ENCODE results near the gene HRH1. TPM values are rescaled to one million over a fixed set of nuclear protein-coding genes. Genes with fewer than 3 reads are reported as not detected.

Gene HRH1
- total RNA-seq, 1 experiment from 2014 or later = 4.6 TPM

GRCh38 chr3:11201251-11202019, 47.1 kb downstream of the HRH1 start:
- Histone ChIP-seq H3K9me3 (ENCODE audit: control insufficient read depth, insufficient read depth, low read depth, low read length) (no peaks in the 10 kb centered on the region), H3K4me1 (ENCODE audit: control insufficient read depth, insufficient read depth, low read length) (peaks cover 10% of the 10 kb centered on the region), H3K36me3 (ENCODE audit: control insufficient read depth, insufficient read depth, low read length) (no peaks in the 10 kb centered on the region), H3K27me3 (ENCODE audit: control insufficient read depth, insufficient read depth, low read length) (no peaks in the 10 kb centered on the region), H3K27ac (ENCODE audit: low read length) (no peak overlapping the region), H3K4me3 (ENCODE audit: low read depth in 2 of 2, low read length in 2 of 2) (no peak overlapping the region)
- BruUV-seq (replicated peaks) = no TSS peak
- ChIA-PET CTCF (no interaction called here), POLR2A (no interaction called here)
- in situ Hi-C loops (cut with HindIII; ENCODE audit: low pct_unique_long_range_greater_than_20kb, low sequenced_read_pairs) = no loop called here
- intact Hi-C loops (cut with micrococcal nuclease; ENCODE audit: unreplicated experiment) = no loop called here
- ATAC-seq = no peak
- TF ChIP-seq TCF7L2 (IDR thresholded peaks at IDR 0.05; ENCODE audit: low read depth, low read length) = no peak
- no peak for TF ChIP-seq SIN3A (IDR thresholded peaks at IDR 0.05; ENCODE audit: borderline replicate concordance, insufficient read depth, low read depth, low read length)
- no peak for TF ChIP-seq CTCF (IDR thresholded peaks at IDR 0.05)
- no peak for TF ChIP-seq POLR2AphosphoS5 (IDR thresholded peaks at IDR 0.05; ENCODE audit: low read depth, low read length)
- TF ChIP-seq REST (IDR thresholded peaks at IDR 0.05; ENCODE audit: insufficient read depth in 1 of 2, low read depth in 2 of 2, low read length in 1 of 2) = no peak
- DNase-seq (ENCODE audit: low read depth, low spot score) = no peak

- no peaks in the 10 kb centered on the region for H3K27me3 ChIP-seq (ENCODE audit: control insufficient read depth, insufficient read depth, low read length)
- ATAC-seq = no peak
- in situ Hi-C loops (cut with HindIII; ENCODE audit: low pct_unique_long_range_greater_than_20kb, low sequenced_read_pairs) (no loop called here), intact Hi-C loops (cut with micrococcal nuclease; ENCODE audit: unreplicated experiment) (no loop called here)
- H3K27ac ChIP-seq (ENCODE audit: low read length) = no peak overlapping the region
- ChIA-PET POLR2A (no interaction called here), CTCF (no interaction called here)
- no peaks in the 10 kb centered on the region for H3K9me3 ChIP-seq (ENCODE audit: control insufficient read depth, insufficient read depth, low read depth, low read length)
- DNase-seq (ENCODE audit: low read depth, low spot score) = no peak
- TF ChIP-seq CTCF (IDR thresholded peaks at IDR 0.05) = no peak
- no peak for TF ChIP-seq SIN3A (IDR thresholded peaks at IDR 0.05; ENCODE audit: borderline replicate concordance, insufficient read depth, low read depth, low read length)
- no peak for TF ChIP-seq REST (IDR thresholded peaks at IDR 0.05; ENCODE audit: insufficient read depth in 1 of 2, low read depth in 2 of 2, low read length in 1 of 2)
- no peak for TF ChIP-seq POLR2AphosphoS5 (IDR thresholded peaks at IDR 0.05; ENCODE audit: low read depth, low read length)
- no peak for TF ChIP-seq TCF7L2 (IDR thresholded peaks at IDR 0.05; ENCODE audit: low read depth, low read length)
- no peaks in the 10 kb centered on the region; the same call in 1 of the 2 replicates for H3K4me1 ChIP-seq (ENCODE audit: control insufficient read depth, insufficient read depth, low read length)
- H3K4me3 ChIP-seq (ENCODE audit: low read depth in 2 of 2, low read length in 2 of 2) = no peak overlapping the region
- no peaks in the 10 kb centered on the region for H3K36me3 ChIP-seq (ENCODE audit: control insufficient read depth, insufficient read depth, low read length)
- BruUV-seq (replicated peaks) = no TSS peak
Observed at GRCh38 chr3:11203961-11204360, 49.7 kb downstream of the HRH1 start.

Data from Panc1 (cell line).